GM23338 (cell line): ENCODE results near the gene TRAK1. TPM values are rescaled to one million over a fixed set of nuclear protein-coding genes. Genes with fewer than 3 reads are reported as not detected.

Experiments
- ATAC-seq: fragments of 200-7000 bp; cut with Tn5 transposase; 3 replicates; pipeline ENCODE4 v1.9.1; 2020
- DNase-seq: peaks from one replicate; pipeline ENCODE4 v3.0.0-alpha.2; 2015; ENCODE audit warnings: low spot score
- H2AFZ ChIP-seq: fragments of 200-600 bp; sonication (generic); 2 replicates; pipeline ENCODE4 v1.8.0; 2016; ENCODE audit warnings: antibody characterized with exemption, mild to moderate bottlenecking, moderate library complexity
- H3F3A ChIP-seq: fragments of 200-600 bp; sonication (generic); replicated peaks from 2 replicates; pipeline ENCODE4 v1.8.0; 2017; ENCODE audit warnings: antibody characterized with exemption, mixed run types, low read depth
- H3K27ac ChIP-seq: fragments of 200-600 bp; sonication (generic); 2 replicates; pipeline ENCODE4 v1.6.1; 2016; ENCODE audit warnings: low read depth
- H3K27me3 ChIP-seq: fragments of 200-600 bp; sonication (generic); 2 replicates; pipeline ENCODE4 v1.8.0; 2016; ENCODE audit warnings: mild to moderate bottlenecking, mixed run types, moderate library complexity; ENCODE audit not compliant: insufficient read depth
- H3K36me3 ChIP-seq: fragments of 200-600 bp; sonication (generic); 2 replicates; pipeline ENCODE4 v1.8.0; 2016; ENCODE audit warnings: mild to moderate bottlenecking; ENCODE audit not compliant: insufficient read depth
- H3K4me1 ChIP-seq: fragments of 200-600 bp; sonication (generic); 2 replicates; pipeline ENCODE4 v1.8.0; 2016; ENCODE audit warnings: mild to moderate bottlenecking, moderate library complexity; ENCODE audit not compliant: insufficient read depth
- H3K4me2 ChIP-seq: fragments of 200-600 bp; sonication (generic); 2 replicates; pipeline ENCODE4 v1.7.1; 2017; ENCODE audit warnings: mixed run types
- H3K4me3 ChIP-seq: fragments of 200-600 bp; sonication (generic); 2 replicates; pipeline ENCODE4 v1.6.1; 2016; ENCODE audit warnings: mixed run types
- H3K79me2 ChIP-seq: fragments of 200-600 bp; sonication (generic); replicated peaks from 2 replicates; pipeline ENCODE4 v1.8.0; 2017; ENCODE audit warnings: mild to moderate bottlenecking; ENCODE audit not compliant: insufficient read depth
- H3K9me2 ChIP-seq: fragments of 200-600 bp; sonication (generic); 2 replicates; pipeline ENCODE4 v1.8.0; 2017; ENCODE audit not compliant: insufficient read depth
- H4K20me1 ChIP-seq: fragments of 200-600 bp; sonication (generic); replicated peaks from 2 replicates; pipeline ENCODE4 v1.8.0; 2017; ENCODE audit warnings: mild to moderate bottlenecking; ENCODE audit not compliant: insufficient read depth
- H3K27ac Mint-ChIP-seq: 2 replicates; pipeline ENCODE4 v1.8.0; 2020; ENCODE audit warnings: inconsistent platforms, mild to moderate bottlenecking, moderate library complexity, mixed read lengths
- H3K27me3 Mint-ChIP-seq: 3 replicates; pipeline ENCODE4 v1.8.0; 2022; ENCODE audit warnings: low read depth, mild to moderate bottlenecking, moderate library complexity, mixed read lengths, inconsistent platforms; ENCODE audit not compliant: insufficient read depth, poor library complexity
- H3K36me3 Mint-ChIP-seq: 3 replicates; pipeline ENCODE4 v1.8.0; 2021; ENCODE audit warnings: low read depth, mild to moderate bottlenecking, inconsistent platforms, moderate library complexity, mixed read lengths
- H3K4me1 Mint-ChIP-seq: 3 replicates; pipeline ENCODE4 v1.8.0; 2020; ENCODE audit warnings: mild to moderate bottlenecking, inconsistent platforms, mixed read lengths
- H3K4me3 Mint-ChIP-seq: 3 replicates; pipeline ENCODE4 v1.8.0; 2021; ENCODE audit warnings: moderate library complexity, mild to moderate bottlenecking, inconsistent platforms, mixed read lengths
- H3K9me3 Mint-ChIP-seq: 3 replicates; pipeline ENCODE4 v1.8.0; 2020; ENCODE audit warnings: moderate library complexity, mild to moderate bottlenecking, inconsistent platforms, mixed read lengths
- CREB1 ChIP-seq: fragments of 250-450 bp; sonication (Bioruptor Pico); IDR thresholded peaks from 2 replicates; pipeline ENCODE4 v1.5.0; 2020; ENCODE audit warnings: low read depth, mild to moderate bottlenecking, moderate library complexity
- CTCF ChIP-seq, 2 experiments: fragments of 200-600 bp in 1 of 2; sonication (generic) in 1 of 2; conservative IDR thresholded peaks; 2 replicates each; pipeline versions ENCODE4 v1.5.1 to v1.6.1; 2016 to 2017; ENCODE audit warnings: antibody characterized with exemption in 2 of 2, low read depth in 2 of 2, mild to moderate bottlenecking in 2 of 2, moderate library complexity in 1 of 2
- ETS1 ChIP-seq: IDR thresholded peaks from 2 replicates; pipeline ENCODE4 v1.6.1; 2016; ENCODE audit warnings: antibody characterized with exemption
- EZH2 ChIP-seq: fragments of 200-600 bp; sonication (generic); IDR thresholded peaks from one replicate; pipeline ENCODE4 v1.8.0; 2017; ENCODE audit warnings: antibody characterized with exemption, mild to moderate bottlenecking, low read depth; ENCODE audit not compliant: unreplicated experiment
- EZH2phosphoT487 ChIP-seq: fragments of 200-600 bp; sonication (generic); IDR thresholded peaks from one replicate; pipeline ENCODE4 v1.8.1; 2018; ENCODE audit warnings: antibody characterized with exemption; ENCODE audit not compliant: unreplicated experiment
- JUNB ChIP-seq: IDR thresholded peaks from one replicate; pipeline ENCODE4 v1.6.1; 2016; ENCODE audit warnings: antibody characterized with exemption; ENCODE audit not compliant: unreplicated experiment
- NANOG ChIP-seq: IDR thresholded peaks from 2 replicates; pipeline ENCODE4 v1.6.1; 2016; ENCODE audit warnings: antibody characterized with exemption, borderline replicate concordance
- POLR2AphosphoS5 ChIP-seq: IDR thresholded peaks from 2 replicates; pipeline ENCODE4 v1.6.1; 2016; ENCODE audit warnings: antibody characterized with exemption, low read depth
- REST ChIP-seq: IDR thresholded peaks from one replicate; pipeline ENCODE4 v1.6.1; 2018; ENCODE audit warnings: antibody characterized with exemption; ENCODE audit not compliant: unreplicated experiment
- STAT1 ChIP-seq: IDR thresholded peaks from one replicate; pipeline ENCODE4 v1.6.1; 2016; ENCODE audit warnings: antibody characterized with exemption; ENCODE audit not compliant: unreplicated experiment
- ZNF114 ChIP-seq: fragments of 250-450 bp; sonication (Bioruptor Pico); IDR thresholded peaks from 2 replicates; pipeline ENCODE4 v1.5.0; 2020; ENCODE audit warnings: mild to moderate bottlenecking, moderate library complexity
- ZNF331 ChIP-seq: fragments of 250-450 bp; sonication (Bioruptor Pico); IDR thresholded peaks from 2 replicates; pipeline ENCODE4 v1.5.0; 2020; ENCODE audit warnings: low read depth, mild to moderate bottlenecking, moderate library complexity
- polyA plus RNA-seq: library from polyadenylated mRNA; unstranded; fragments of >200 nt; fragmentation: Nextera tagmentation; extraction: Ambion mirVana; gene quantifications from 2 replicates; pipeline ENCODE4 v1.2.1, GENCODE V29; 2016
- total RNA-seq: library from RNA; depleted of rRNA; stranded (reverse); fragments of >200 nt; shearing (Covaris generic); gene quantifications from 2 replicates; pipeline ENCODE4 v1.2.3, GENCODE V29; 2014

Gene TRAK1
- total and polyA plus RNA-seq, 2 experiments from 2014 or later: 13.4 to 47.4 TPM

- Histone ChIP-seq H3F3A (no peaks in the 10 kb centered on the region), H3K4me2 (peak overlapping the region; percentile 24), H2AFZ (no peak overlapping the region), H4K20me1 (no peaks in the 10 kb centered on the region), H3K9me2 (no peaks in the 10 kb centered on the region), H3K27ac (peak overlapping the region; percentile 91), H3K79me2 (peaks cover 18% of the 10 kb centered on the region), H3K36me3 (no peaks in the 10 kb centered on the region; the same call in 1 of the 2 replicates), H3K4me1 (peaks cover 18% of the 10 kb centered on the region), H3K4me3 (no peak overlapping the region), H3K27me3 (no peaks in the 10 kb centered on the region)
- TF ChIP-seq JUNB (no peak), CTCF (conservative IDR thresholded peaks at IDR 0.05; ENCODE audit: low read depth in 2 of 2) (no peak), ZNF114 (CRISPR knock-in tag) (no peak), EZH2 (no peak), EZH2phosphoT487 (no peak), NANOG (no peak), POLR2AphosphoS5 (no peak)
- H3K36me3 Mint-ChIP-seq: peaks cover 29% of the 10 kb centered on the region
- no peak overlapping the region for H3K4me3 Mint-ChIP-seq
- DNase-seq (no peak), ATAC-seq (no peak)
- peaks cover 8% of the 10 kb centered on the region for H3K27me3 Mint-ChIP-seq
- peak overlapping the region; percentile 83 for H3K27ac Mint-ChIP-seq
- H3K4me1 Mint-ChIP-seq: peaks cover 26% of the 10 kb centered on the region
- no peaks in the 10 kb centered on the region; the same call in 2 of the 3 replicates for H3K9me3 Mint-ChIP-seq
Measured at GRCh38 chr3:42183991-42184632, 93.0 kb downstream of the TRAK1 start.

- Mint-ChIP-seq H3K4me3 (no peak overlapping the region), H3K9me3 (no peaks in the 10 kb centered on the region; the same call in 2 of the 3 replicates), H3K36me3 (peaks cover 30% of the 10 kb centered on the region), H3K27ac (peak overlapping the region; percentile 83), H3K4me1 (peaks cover 18% of the 10 kb centered on the region), H3K27me3 (peaks cover 3% of the 10 kb centered on the region)
- Histone ChIP-seq H3K27me3 (no peaks in the 10 kb centered on the region), H2AFZ (no peak overlapping the region), H3K9me2 (no peaks in the 10 kb centered on the region), H3K4me3 (no peak overlapping the region), H3K4me1 (peaks cover 17% of the 10 kb centered on the region), H3K27ac (peak overlapping the region; percentile 91; the same call in 1 of the 2 replicates), H3F3A (no peaks in the 10 kb centered on the region), H4K20me1 (no peaks in the 10 kb centered on the region), H3K79me2 (peaks cover 16% of the 10 kb centered on the region), H3K4me2 (no peak overlapping the region; the same call in 1 of the 2 replicates), H3K36me3 (no peaks in the 10 kb centered on the region; the same call in 1 of the 2 replicates)
- no peak for DNase-seq
- ATAC-seq: no peak
- TF ChIP-seq ZNF331 (CRISPR knock-in tag) (no peak), CTCF (conservative IDR thresholded peaks at IDR 0.05; ENCODE audit: low read depth in 2 of 2) (no peak), ZNF114 (CRISPR knock-in tag) (no peak), EZH2 (no peak), REST (no peak), ETS1 (no peak), POLR2AphosphoS5 (no peak), NANOG (no peak), STAT1 (no peak), EZH2phosphoT487 (no peak), JUNB (no peak), CREB1 (no peak)
Measured at GRCh38 chr3:42184651-42185443, 93.7 kb downstream of the TRAK1 start.
